RPMI8226 (cell line): Measurements from ENCODE around the gene TRERF1.
"Not testable (repeated sequence)": the region's sequence is repeated elsewhere in the genome, so short reads cannot be mapped to it uniquely, and the experiment has no call there.

Experiments used
- DNase-seq: peaks from one replicate; pipeline ENCODE4 v3.0.0-alpha.2; 2015

The TRERF1 gene

GRCh38 chr6:42210551-42210950 is 241.2 kb downstream of the TRERF1 start:
- DNase-seq = no peak

GRCh38 chr6:42207559-42207958 is 244.2 kb downstream of the TRERF1 start:
- not testable (repeated sequence) for DNase-seq

GRCh38 chr6:42204768-42205282 is 246.9 kb downstream of the TRERF1 start:
- no peak for DNase-seq

GRCh38 chr6:42203183-42203582 is 248.5 kb downstream of the TRERF1 start:
- DNase-seq = no peak

GRCh38 chr6:42202131-42202915 is 249.4 kb downstream of the TRERF1 start:
- not testable (repeated sequence) for DNase-seq

- no peak for DNase-seq
Measured at GRCh38 chr6:42201382-42201781, 250.3 kb downstream of the TRERF1 start.

GRCh38 chr6:42200035-42200434 is 251.7 kb downstream of the TRERF1 start:
- no peak for DNase-seq

GRCh38 chr6:42199106-42199981 is 252.4 kb downstream of the TRERF1 start:
- peak; percentile 61 for DNase-seq

GRCh38 chr6:42197555-42198362 is 254.0 kb downstream of the TRERF1 start:
- no peak for DNase-seq

- no peak for DNase-seq
Measured at GRCh38 chr6:42195415-42195814, 256.3 kb downstream of the TRERF1 start.

GRCh38 chr6:42194056-42194455 is 257.7 kb downstream of the TRERF1 start:
- no peak for DNase-seq

- DNase-seq = no peak
Measured at GRCh38 chr6:42193491-42193894, 258.2 kb downstream of the TRERF1 start.

- not testable (repeated sequence) for DNase-seq
Measured at GRCh38 chr6:42192385-42192784, 259.3 kb downstream of the TRERF1 start.

GRCh38 chr6:42190554-42191183 is 261.1 kb downstream of the TRERF1 start:
- no peak for DNase-seq

- no peak for DNase-seq
Measured at GRCh38 chr6:42188406-42188805, 263.3 kb downstream of the TRERF1 start.

GRCh38 chr6:42185597-42185996 is 266.1 kb downstream of the TRERF1 start:
- DNase-seq = no peak

- no peak for DNase-seq
Measured at GRCh38 chr6:42184475-42184874, 267.3 kb downstream of the TRERF1 start.

- DNase-seq = no peak
Measured at GRCh38 chr6:42182101-42182500, 269.6 kb downstream of the TRERF1 start.

- DNase-seq = no peak
Measured at GRCh38 chr6:42179945-42180313, 271.8 kb downstream of the TRERF1 start.

GRCh38 chr6:42179261-42179944 is 272.3 kb downstream of the TRERF1 start:
- DNase-seq = no peak

GRCh38 chr6:42177514-42178364 is 274.0 kb downstream of the TRERF1 start:
- DNase-seq = no peak
